LNCaP clone FGC (cell line): ENCODE data around the gene CCDC187.

ENCODE experiments used
- DNase-seq: peaks from one replicate; pipeline ENCODE4 v3.0.0-alpha.2; 2011; ENCODE audit warnings: low read depth
- H3K4me3 ChIP-seq: 2 replicates; pipeline ENCODE4 v1.5.1; 2011; ENCODE audit warnings: mild to moderate bottlenecking, low read depth, low read length, control low read depth
- CTCF ChIP-seq: IDR thresholded peaks from 2 replicates; pipeline ENCODE4 v1.5.1; 2012; ENCODE audit warnings: mild to moderate bottlenecking; ENCODE audit not compliant: control insufficient read depth, insufficient read depth; ENCODE audit errors: extremely low read depth

Gene CCDC187

GRCh38 chr9:136219276-136219675 lies 84.6 kb downstream of the CCDC187 start:
- DNase-seq, result no peak
- H3K4me3 ChIP-seq, result no peak overlapping the region
- no peak for TF ChIP-seq CTCF

- no peak for DNase-seq
- H3K4me3 ChIP-seq, result no peak overlapping the region
- TF ChIP-seq CTCF, result no peak
Observed at GRCh38 chr9:136218673-136219072, 85.2 kb downstream of the CCDC187 start.

GRCh38 chr9:136218271-136218670 lies 85.6 kb downstream of the CCDC187 start:
- TF ChIP-seq CTCF, result no peak
- H3K4me3 ChIP-seq, result no peak overlapping the region
- DNase-seq, result no peak

- no peak for TF ChIP-seq CTCF
- no peak for DNase-seq
- H3K4me3 ChIP-seq, result no peak overlapping the region
Observed at GRCh38 chr9:136216541-136217244, 87.2 kb downstream of the CCDC187 start.

- H3K4me3 ChIP-seq, result no peak overlapping the region
- no peak for TF ChIP-seq CTCF
- no peak for DNase-seq
Observed at GRCh38 chr9:136213733-136214132, 90.2 kb downstream of the CCDC187 start.

- H3K4me3 ChIP-seq, result no peak overlapping the region
- no peak for DNase-seq
- TF ChIP-seq CTCF, result no peak
Observed at GRCh38 chr9:136212345-136212950, 91.4 kb downstream of the CCDC187 start.
